KBM-7 (cell line): Measurements from ENCODE around the gene NCAM2.
"Not testable (repeated sequence)": the region's sequence is repeated elsewhere in the genome, so short reads cannot be mapped to it uniquely, and the experiment has no call there.

Source experiments
- DNase-seq: peaks from one replicate; pipeline ENCODE4 v3.0.0-alpha.2; 2015
- in situ Hi-C: fragments of 300-500 bp; cut with MboI; formaldehyde crosslinking; loops from 2 replicates; pipeline ENCODE4 v1.14.3; 2020; ENCODE audit warnings: low sequenced_read_pairs, low pct_unique_long_range_greater_than_20kb, mixed read lengths

The NCAM2 gene

GRCh38 chr21:21084179-21084578, 86.0 kb downstream of the NCAM2 start:
- no peak for DNase-seq
- in situ Hi-C loops, result no loop called here

- in situ Hi-C loops, result no loop called here
- DNase-seq, result no peak
Measured at GRCh38 chr21:21085206-21085605, 87.0 kb downstream of the NCAM2 start.

GRCh38 chr21:21096956-21097355, 98.7 kb downstream of the NCAM2 start:
- in situ Hi-C loops, result no loop called here
- DNase-seq, result no peak

GRCh38 chr21:21097466-21097865, 99.3 kb downstream of the NCAM2 start:
- in situ Hi-C loops, result no loop called here

GRCh38 chr21:21101911-21102310, 103.7 kb downstream of the NCAM2 start:
- DNase-seq, result peak; percentile 45
- in situ Hi-C loops, result no loop called here

More at GRCh38 chr21:21097466-21097865, 99.3 kb downstream of the NCAM2 start:
- no peak for DNase-seq

GRCh38 chr21:21102896-21103295, 104.7 kb downstream of the NCAM2 start:
- in situ Hi-C loops, result no loop called here
- no peak for DNase-seq

GRCh38 chr21:21103692-21104091, 105.5 kb downstream of the NCAM2 start:
- no peak for DNase-seq
- in situ Hi-C loops, result no loop called here

GRCh38 chr21:21109736-21110135, 111.5 kb downstream of the NCAM2 start:
- in situ Hi-C loops, result no loop called here
- DNase-seq, result no peak

- DNase-seq, result no peak
Measured at GRCh38 chr21:21111309-21111920, 113.2 kb downstream of the NCAM2 start.

GRCh38 chr21:21114461-21114860, 116.3 kb downstream of the NCAM2 start:
- in situ Hi-C loops, result no loop called here
- no peak for DNase-seq

More at GRCh38 chr21:21111309-21111920, 113.2 kb downstream of the NCAM2 start:
- in situ Hi-C loops, result no loop called here

- in situ Hi-C loops, result no loop called here
Measured at GRCh38 chr21:21119091-21119490, 120.9 kb downstream of the NCAM2 start.

GRCh38 chr21:21122680-21123079, 124.5 kb downstream of the NCAM2 start:
- DNase-seq, result no peak

More at GRCh38 chr21:21119091-21119490, 120.9 kb downstream of the NCAM2 start:
- no peak for DNase-seq

GRCh38 chr21:21132390-21132789, 134.2 kb downstream of the NCAM2 start:
- in situ Hi-C loops, result no loop called here
- no peak for DNase-seq

More at GRCh38 chr21:21122680-21123079, 124.5 kb downstream of the NCAM2 start:
- in situ Hi-C loops, result no loop called here

GRCh38 chr21:21137986-21138385, 139.8 kb downstream of the NCAM2 start:
- in situ Hi-C loops, result no loop called here

GRCh38 chr21:21146587-21147373, 148.6 kb downstream of the NCAM2 start:
- in situ Hi-C loops, result no loop called here
- no peak for DNase-seq

More at GRCh38 chr21:21137986-21138385, 139.8 kb downstream of the NCAM2 start:
- DNase-seq, result no peak

GRCh38 chr21:21147374-21147745, 149.2 kb downstream of the NCAM2 start:
- in situ Hi-C loops, result no loop called here
- DNase-seq, result no peak

- DNase-seq, result no peak
- in situ Hi-C loops, result no loop called here
Measured at GRCh38 chr21:21148009-21148408, 149.8 kb downstream of the NCAM2 start.

- in situ Hi-C loops, result no loop called here
- DNase-seq, result no peak
Measured at GRCh38 chr21:21148514-21148913, 150.3 kb downstream of the NCAM2 start.

- in situ Hi-C loops, DNase-seq: not testable (repeated sequence)
Measured at GRCh38 chr21:21149445-21149844, 151.2 kb downstream of the NCAM2 start.

GRCh38 chr21:21151231-21151630, 153.0 kb downstream of the NCAM2 start:
- in situ Hi-C loops, result no loop called here

GRCh38 chr21:21156397-21156796, 158.2 kb downstream of the NCAM2 start:
- in situ Hi-C loops, result no loop called here
- no peak for DNase-seq

More at GRCh38 chr21:21151231-21151630, 153.0 kb downstream of the NCAM2 start:
- DNase-seq, result no peak
